GM12801 (cell line): Measurements from ENCODE around the gene GCFC2.

ENCODE experiments used
- CTCF ChIP-seq: IDR thresholded peaks from one replicate; pipeline ENCODE4 v1.5.1; 2011; ENCODE audit warnings: control low read depth; ENCODE audit not compliant: insufficient read length; ENCODE audit errors: extremely low read depth

Gene GCFC2

GRCh38 chr2:75622929-75623328 lies 87.8 kb downstream of the GCFC2 start:
- no peak for TF ChIP-seq CTCF

- no peak for TF ChIP-seq CTCF
These were observed 88.2 kb downstream of the GCFC2 start for GRCh38 chr2:75622500-75622899.

GRCh38 chr2:75621228-75621627 lies 89.5 kb downstream of the GCFC2 start:
- no peak for TF ChIP-seq CTCF

- no peak for TF ChIP-seq CTCF
These were observed 90.6 kb downstream of the GCFC2 start for GRCh38 chr2:75619956-75620740.

- no peak for TF ChIP-seq CTCF
These were observed 93.8 kb downstream of the GCFC2 start for GRCh38 chr2:75616933-75617332.

GRCh38 chr2:75616406-75616805 lies 94.3 kb downstream of the GCFC2 start:
- TF ChIP-seq CTCF: no peak

- TF ChIP-seq CTCF: no peak
These were observed 96.5 kb downstream of the GCFC2 start for GRCh38 chr2:75614162-75614651.

- TF ChIP-seq CTCF: no peak
These were observed 97.9 kb downstream of the GCFC2 start for GRCh38 chr2:75612862-75613243.
